A375 (cell line): ENCODE measurements around the gene CAGE1. TPM values are rescaled to one million over a fixed set of nuclear protein-coding genes. Genes with fewer than 3 reads are reported as not detected.

ENCODE experiments used
- total RNA-seq: library from RNA; depleted of rRNA; stranded (reverse); fragments of >200 nt; shearing (Covaris generic); gene quantifications from 2 replicates; pipeline ENCODE4 v1.2.3, GENCODE V29; 2014; rRNA removed

Gene CAGE1
- total RNA-seq, result 0.03 and 0.15 TPM in 2 replicates

DNA sequence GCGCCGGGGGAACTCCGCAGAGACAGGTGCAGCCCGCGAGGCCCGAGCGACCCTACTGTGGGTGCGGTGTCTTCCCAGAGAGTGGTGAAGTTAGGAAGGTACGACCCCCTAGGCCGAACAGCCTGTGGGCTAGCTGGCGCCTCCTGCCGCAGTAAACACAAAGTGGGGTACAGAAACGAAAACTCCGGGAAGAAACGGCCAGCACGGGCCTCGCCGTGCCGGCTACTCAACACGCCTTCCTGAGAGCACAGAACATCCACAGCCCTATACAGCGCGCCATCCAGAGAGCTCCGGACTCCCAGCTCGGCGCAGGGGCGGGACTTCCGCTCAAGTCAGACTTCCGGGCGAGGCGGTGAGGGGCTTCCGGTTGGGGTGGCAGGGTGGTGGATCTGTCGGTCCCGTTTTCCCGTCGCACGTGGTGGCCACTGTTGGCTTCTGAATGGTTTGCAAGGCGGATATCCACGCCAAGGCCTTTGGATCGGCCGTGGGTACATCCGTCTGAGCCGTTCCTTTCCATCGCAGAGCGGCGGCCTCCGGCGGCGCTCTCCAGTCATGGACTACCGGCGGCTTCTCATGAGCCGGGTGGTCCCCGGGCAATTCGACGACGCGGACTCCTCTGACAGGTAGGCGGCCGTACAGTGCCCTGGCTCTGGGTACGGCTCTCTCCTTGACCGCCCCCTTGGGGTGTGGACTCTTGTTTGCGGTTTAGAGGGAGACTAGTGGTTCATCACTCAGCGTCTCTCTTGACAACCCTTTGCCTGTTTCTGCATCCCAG lies at the start of gene CAGE1, which contains the start of gene RIOK1:
Gene CAGE1 (minus strand): TSS at position 292 of the 775 bp plus-strand sequence. CDS start 2,569 bp downstream, outside the sequence.
Gene RIOK1 (plus strand): TSS at position 358 of the 775 bp plus-strand sequence. CDS start 195 bp downstream, at position 553.

DNA sequence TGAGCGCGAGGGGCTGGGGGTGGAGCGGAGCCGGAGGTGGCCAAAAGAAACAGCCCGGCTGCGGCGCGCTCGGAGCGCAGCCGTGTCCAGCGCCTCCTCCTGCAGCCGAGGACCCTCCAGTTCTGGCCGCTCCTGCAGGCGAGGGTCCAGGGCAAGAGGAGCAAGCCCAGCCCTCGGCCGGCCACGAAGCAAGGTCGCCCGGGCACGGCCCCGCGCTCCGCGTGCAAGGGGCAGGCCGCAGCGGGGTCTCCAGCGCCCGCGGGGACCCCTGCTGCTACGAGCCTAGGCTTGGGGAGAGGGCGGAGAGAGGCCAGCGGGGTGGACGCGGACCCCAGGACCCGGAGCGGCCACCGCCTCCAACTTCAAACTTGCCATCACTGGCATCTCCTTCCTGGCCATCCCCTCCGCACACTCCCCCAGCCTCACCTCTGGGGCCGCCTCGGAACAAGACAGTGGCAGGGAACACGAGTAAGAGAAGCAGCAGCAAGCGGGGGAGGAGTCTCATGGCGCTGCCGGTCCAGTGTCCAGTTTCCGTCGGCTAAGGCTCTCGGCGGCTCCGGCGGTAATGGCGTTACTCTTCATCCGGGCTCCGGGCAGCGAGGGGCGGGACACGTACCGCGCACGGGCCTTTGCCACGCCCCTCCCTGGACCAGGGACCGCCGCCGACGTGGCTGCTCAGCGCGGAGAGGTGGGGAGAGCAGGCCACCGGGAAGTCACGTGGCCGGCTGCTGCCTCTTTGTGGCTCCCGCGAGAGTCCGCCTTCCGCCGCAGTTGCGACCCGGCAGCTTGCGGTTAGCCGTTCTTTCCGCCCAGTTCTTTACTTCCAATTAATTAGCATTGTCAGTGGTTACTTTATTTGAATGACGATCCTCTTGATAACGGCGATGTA lies 76.7 kb downstream of the CAGE1 start, which contains the start of gene SSR1:
Gene SSR1 (minus strand): TSS at position 584 of the 889 bp plus-strand sequence. CDS start 79 bp downstream, at position 505.

Other genes with a start within 250 kb of the CAGE1 start
- gene SSR1, start 76.5 kb downstream of the CAGE1 start, total RNA-seq, result 39.0 and 46.6 TPM in 2 replicates
- gene RIOK1, start 66 bp upstream of the CAGE1 start, total RNA-seq, result 39.5 and 41.5 TPM in 2 replicates
- gene DSP, start 151.9 kb upstream of the CAGE1 start, total RNA-seq, result 6.9 and 7.9 TPM in 2 replicates
- 9.5 and 13.1 TPM in 2 replicates for gene SNRNP48, start 200.5 kb upstream of the CAGE1 start, total RNA-seq